Keratinocyte (primary cell): ENCODE results near the gene ABR.

ENCODE experiments used
- EZH2 ChIP-seq: IDR thresholded peaks from one replicate; pipeline ENCODE4 v1.6.1; 2012; ENCODE audit warnings: inconsistent platforms, mild to moderate bottlenecking, low read length, moderate library complexity
- TF ChIP-seq, protein P1 (sequence below), 3 experiments: IDR thresholded peaks in 1 of 3; conservative IDR thresholded peaks in 1 of 3; optimal IDR thresholded peaks in 1 of 3; 2 replicates in 2 of 3; 3 replicates in 1 of 3; pipeline versions ENCODE3 to v1.5.1; 2011; ENCODE audit warnings: low read length in 3 of 3, mild to moderate bottlenecking in 3 of 3, moderate library complexity in 2 of 3, control low read depth in 1 of 3, inconsistent platforms in 1 of 3; ENCODE audit not compliant: insufficient read depth in 2 of 3; ENCODE audit errors: extremely low read depth in 1 of 3

DNA sequence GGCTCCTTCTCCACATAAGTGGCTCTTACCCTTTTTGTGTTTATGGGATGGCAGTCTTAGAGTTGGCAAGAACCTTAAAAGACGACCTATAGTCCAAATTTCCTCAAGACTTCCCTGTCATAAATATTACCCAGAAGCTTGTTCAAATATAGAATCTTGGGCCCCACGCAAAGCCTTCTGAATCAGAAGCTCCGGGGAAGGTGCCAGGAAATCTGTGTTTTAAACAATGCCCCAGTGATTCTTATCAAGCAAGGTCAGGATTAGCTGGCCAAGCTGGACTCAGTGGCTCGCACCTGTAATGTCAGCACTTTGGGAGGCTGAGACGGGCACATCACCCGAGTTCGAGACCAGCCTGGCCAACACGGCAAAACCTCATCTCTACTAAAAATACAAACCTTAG, 97.2 kb downstream of the ABR start:
- TF ChIP-seq EZH2, result no peak
- TF ChIP-seq, protein P1, sequence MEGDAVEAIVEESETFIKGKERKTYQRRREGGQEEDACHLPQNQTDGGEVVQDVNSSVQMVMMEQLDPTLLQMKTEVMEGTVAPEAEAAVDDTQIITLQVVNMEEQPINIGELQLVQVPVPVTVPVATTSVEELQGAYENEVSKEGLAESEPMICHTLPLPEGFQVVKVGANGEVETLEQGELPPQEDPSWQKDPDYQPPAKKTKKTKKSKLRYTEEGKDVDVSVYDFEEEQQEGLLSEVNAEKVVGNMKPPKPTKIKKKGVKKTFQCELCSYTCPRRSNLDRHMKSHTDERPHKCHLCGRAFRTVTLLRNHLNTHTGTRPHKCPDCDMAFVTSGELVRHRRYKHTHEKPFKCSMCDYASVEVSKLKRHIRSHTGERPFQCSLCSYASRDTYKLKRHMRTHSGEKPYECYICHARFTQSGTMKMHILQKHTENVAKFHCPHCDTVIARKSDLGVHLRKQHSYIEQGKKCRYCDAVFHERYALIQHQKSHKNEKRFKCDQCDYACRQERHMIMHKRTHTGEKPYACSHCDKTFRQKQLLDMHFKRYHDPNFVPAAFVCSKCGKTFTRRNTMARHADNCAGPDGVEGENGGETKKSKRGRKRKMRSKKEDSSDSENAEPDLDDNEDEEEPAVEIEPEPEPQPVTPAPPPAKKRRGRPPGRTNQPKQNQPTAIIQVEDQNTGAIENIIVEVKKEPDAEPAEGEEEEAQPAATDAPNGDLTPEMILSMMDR (optimal IDR thresholded peaks at IDR 0.05 in 1 of 3, IDR thresholded peaks at IDR 0.05 in 1 of 3, conservative IDR thresholded peaks at IDR 0.05 in 1 of 3; ENCODE audit: extremely low read depth in 1 of 3, insufficient read depth in 2 of 3, low read length in 3 of 3), result no peak
